GM12874 (cell line): ENCODE data around the gene KRT82.
A peak's percentile ranks its signal among the peaks of the same experiment; 100 is the strongest.

Experiments used
- CTCF ChIP-seq: IDR thresholded peaks from 2 replicates; pipeline ENCODE4 v1.5.1; 2011; ENCODE audit warnings: low read depth, mild to moderate bottlenecking, control low read depth, low read length, moderate library complexity; ENCODE audit not compliant: insufficient read depth

KRT82 gene

DNA sequence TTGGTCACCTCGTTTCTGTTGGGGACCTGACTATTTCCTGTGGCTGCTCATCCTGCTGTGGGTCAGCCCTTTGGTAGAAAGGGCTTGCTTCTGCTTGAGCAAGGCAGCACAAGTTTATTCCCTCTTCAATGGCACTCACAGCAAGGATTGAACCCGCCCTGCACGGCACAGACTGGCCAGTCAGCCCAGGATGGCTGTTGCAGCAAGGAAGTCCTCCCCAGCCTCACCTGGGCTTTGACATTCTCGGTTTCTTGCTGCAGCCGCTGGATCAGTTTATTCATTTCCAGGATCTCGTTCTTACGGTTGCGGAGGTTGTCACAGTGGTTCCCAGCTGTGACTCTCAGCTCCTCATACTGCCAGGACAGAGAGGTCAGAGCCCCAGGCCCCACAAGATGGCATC, 9.5 kb downstream of the KRT82 start:
- TF ChIP-seq CTCF = no peak

- TF ChIP-seq CTCF = peak; percentile 51
Measured at GRCh38 chr12:52395761-52396434, 10.2 kb downstream of the KRT82 start.

DNA sequence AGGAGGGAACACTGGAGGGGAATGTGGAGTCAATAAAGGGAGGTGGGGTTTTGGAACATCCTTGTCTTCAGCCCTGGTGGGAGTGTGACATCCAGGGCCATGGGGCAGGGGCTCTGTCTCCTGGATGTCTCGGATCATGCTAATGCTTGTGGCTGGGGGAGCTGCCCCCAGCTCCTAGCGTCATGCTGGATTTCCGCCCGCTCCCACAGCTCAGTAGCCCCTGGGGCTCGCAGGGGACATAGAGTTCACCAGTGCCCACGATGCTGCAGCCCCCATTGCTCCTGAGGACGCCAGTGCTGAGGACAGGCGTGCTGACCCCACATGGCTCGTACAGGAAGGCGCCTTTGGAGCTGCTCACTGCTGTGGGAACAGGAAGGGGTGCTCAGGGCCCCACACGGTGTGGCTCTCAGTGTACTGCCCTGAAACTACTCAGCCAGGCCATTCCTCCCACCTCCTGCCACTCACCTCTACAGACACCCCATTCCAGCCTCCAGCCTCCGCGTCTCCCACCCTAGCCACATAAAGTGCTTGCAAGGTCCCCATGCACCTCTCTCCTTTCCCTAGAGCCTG, 11.2 kb downstream of the KRT82 start:
- TF ChIP-seq CTCF = no peak

GRCh38 chr12:52392465-52393007, 13.6 kb downstream of the KRT82 start:
- TF ChIP-seq CTCF = no peak

DNA sequence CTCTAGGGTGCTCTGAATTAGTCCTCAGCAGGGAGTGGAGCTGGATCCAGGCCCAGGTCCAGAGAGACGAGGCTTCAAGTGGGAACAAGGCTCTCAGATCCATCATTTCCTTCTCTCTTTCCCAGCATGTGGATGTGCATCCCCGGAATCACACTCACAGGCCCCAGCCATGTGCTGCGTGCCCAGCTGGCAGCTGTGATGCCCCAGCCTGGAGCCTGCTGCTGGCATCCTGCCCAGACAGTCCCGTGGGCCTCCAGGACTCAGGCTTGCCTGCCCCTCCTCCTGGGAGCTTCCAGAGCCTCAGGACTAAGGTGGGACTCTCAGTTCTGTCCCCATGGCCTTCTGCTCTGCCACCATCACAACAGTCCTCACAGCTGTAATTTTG, 14.5 kb downstream of the KRT82 start:
- TF ChIP-seq CTCF = no peak

GRCh38 chr12:52390739-52391617, 15.2 kb downstream of the KRT82 start:
- peak; percentile 48 for TF ChIP-seq CTCF

DNA sequence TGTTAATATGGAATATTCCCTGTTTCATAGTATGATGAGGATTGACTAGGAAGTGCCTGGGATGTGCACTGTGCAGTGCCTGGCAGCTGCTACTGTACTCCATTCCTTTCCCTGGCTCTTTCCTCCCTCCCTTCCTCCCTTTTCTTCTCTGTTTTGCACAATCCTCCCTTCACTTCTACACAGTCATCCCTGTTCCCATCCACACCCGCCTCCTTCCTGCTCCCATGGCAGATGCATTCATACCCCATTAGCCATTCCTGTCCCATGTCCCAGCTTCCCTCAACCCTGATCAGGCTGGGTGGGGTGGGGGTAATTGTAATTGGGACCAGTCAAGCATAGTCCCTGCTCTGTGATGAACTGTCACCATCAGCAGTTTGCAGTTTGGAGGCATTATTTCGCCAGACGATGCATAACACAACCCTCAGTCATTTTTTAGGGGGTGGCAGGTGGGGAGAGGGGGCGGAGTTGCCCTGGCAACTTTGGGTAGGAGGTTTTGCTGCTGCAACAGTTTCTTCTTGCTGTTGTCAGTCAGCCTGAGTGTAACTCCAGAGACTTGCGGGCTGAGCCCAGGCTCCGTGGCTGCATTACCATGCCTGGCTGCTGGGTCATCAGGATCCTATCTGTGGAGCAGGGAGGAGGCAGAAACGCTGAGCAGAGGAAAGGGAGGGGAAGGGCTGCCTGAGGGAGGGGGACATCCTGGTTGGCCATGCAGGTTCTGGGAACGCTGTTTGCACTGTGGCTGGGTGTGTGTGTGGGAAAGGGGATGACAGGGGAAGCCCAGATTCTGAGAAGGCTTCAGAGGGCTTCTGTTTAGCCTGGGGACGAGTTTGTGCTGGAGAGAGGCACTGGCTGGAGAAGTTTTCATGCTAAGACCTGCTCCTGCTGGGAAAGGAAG, 16.6 kb downstream of the KRT82 start:
- no peak for TF ChIP-seq CTCF
